Right renal cortex interstitium (tissue), 3 donors: ENCODE data around the gene SLC26A8. TPM values are rescaled to one million over a fixed set of nuclear protein-coding genes. Genes with fewer than 3 reads are reported as not detected.
"Not testable (repeated sequence)": the region's sequence is repeated elsewhere in the genome, so short reads cannot be mapped to it uniquely, and the experiment has no call there.

Source experiments
- DNase-seq, 3 donors: peaks; one replicate each; pipeline ENCODE4 v3.0.0-alpha.2; 2013; ENCODE audit warnings: low read depth in 3 of 3, low spot score in 2 of 3
- polyA plus RNA-seq, 3 donors: library from polyadenylated mRNA; unstranded; fragments of 120-200 nt; gene quantifications; one replicate each; pipeline ENCODE4 v1.2.1, GENCODE V29; 2013; ENCODE audit not compliant: insufficient read length in 3 of 3

Gene SLC26A8
- polyA plus RNA-seq, 3 donors, result 0.27 to 0.67 (median 0.32) TPM

- no peak for DNase-seq
Observed at GRCh38 chr6:36053878-36054277, 29.4 kb upstream of the SLC26A8 start.

- no peak for DNase-seq
Observed at GRCh38 chr6:36052097-36052496, 27.7 kb upstream of the SLC26A8 start.

GRCh38 chr6:36050947-36051710 lies 26.7 kb upstream of the SLC26A8 start:
- DNase-seq, result no peak

- DNase-seq, result no peak
Observed at GRCh38 chr6:36050305-36050704, 25.9 kb upstream of the SLC26A8 start.

- no peak for DNase-seq
Observed at GRCh38 chr6:36049582-36049981, 25.1 kb upstream of the SLC26A8 start.

GRCh38 chr6:36042618-36043260 lies 18.3 kb upstream of the SLC26A8 start:
- DNase-seq, result no peak

- no peak for DNase-seq
Observed at GRCh38 chr6:36040958-36041357, 16.5 kb upstream of the SLC26A8 start.

- DNase-seq, result no peak
Observed at GRCh38 chr6:36039112-36039511, 14.7 kb upstream of the SLC26A8 start.

GRCh38 chr6:36038120-36038876 lies 13.9 kb upstream of the SLC26A8 start:
- no peak for DNase-seq

GRCh38 chr6:36035225-36035624 lies 10.8 kb upstream of the SLC26A8 start:
- no peak for DNase-seq

GRCh38 chr6:36034441-36034840 lies 10.0 kb upstream of the SLC26A8 start:
- no peak for DNase-seq

GRCh38 chr6:36033935-36034334 lies 9.5 kb upstream of the SLC26A8 start:
- no peak for DNase-seq

GRCh38 chr6:36033144-36033543 lies 8.7 kb upstream of the SLC26A8 start:
- not testable (repeated sequence) for DNase-seq

GRCh38 chr6:36032261-36032660 lies 7.8 kb upstream of the SLC26A8 start:
- no peak for DNase-seq

- DNase-seq, result no peak
Observed at GRCh38 chr6:36029464-36029863, 5.0 kb upstream of the SLC26A8 start.

- peak in 1 of 3 donors; percentile 36 for DNase-seq
Observed at GRCh38 chr6:36028877-36029324, 4.5 kb upstream of the SLC26A8 start.

- no peak for DNase-seq
Observed at GRCh38 chr6:36028088-36028876, 3.8 kb upstream of the SLC26A8 start.

- DNase-seq, result peak; percentile 99 to 100 (median 100)
Observed at GRCh38 chr6:36027501-36028087, 3.2 kb upstream of the SLC26A8 start, which contains the start of gene MAPK14. Gene MAPK14, plus strand, starts transcription at chr6:36027808. Its CDS starts 350 bp downstream, at chr6:36028158.

GRCh38 chr6:36025932-36026327 lies 1.5 kb upstream of the SLC26A8 start:
- no peak for DNase-seq

- no peak for DNase-seq
Observed at GRCh38 chr6:36025260-36025931, 955 bp upstream of the SLC26A8 start.
